ENCODE results near the gene CHMP4A. TPM values are rescaled to one million over a fixed set of nuclear protein-coding genes. Genes with fewer than 3 reads are reported as not detected.
A peak's percentile ranks its signal among the peaks of the same experiment; 100 is the strongest.

The CHMP4A gene
- polyA plus RNA-seq (48.0 to 86.6 TPM (median 54.5 TPM) in 3 replicates), polyA minus RNA-seq (1.0 to 22.0 TPM (median 8.9 TPM) in 3 replicates)
- polyA plus RNA-seq (2011; ENCODE audit: low read depth): 197 TPM
- polyA plus RNA-seq (2011; cell fraction: cytosol; rRNA removed): 73.7 and 75.3 TPM in 2 replicates
- 43.0 and 60.1 TPM in 2 replicates for polyA plus RNA-seq (2011; cell fraction: nucleus; rRNA removed)
- 60.4 and 62.3 TPM in 2 replicates for polyA plus RNA-seq (2012; ENCODE audit: low replicate concordance)
- polyA minus RNA-seq (2011; cell fraction: cytosol; rRNA and poly(A)+ RNA removed): 6.9 TPM
- 1.4 and 4.9 TPM in 2 replicates for polyA minus RNA-seq (2011; cell fraction: nucleus; rRNA and poly(A)+ RNA removed)

GRCh38 chr14:24212924-24213865, at the start of gene CHMP4A:
Gene CHMP4A, minus strand, starts transcription at chr14:24213488. Its CDS starts 49 bp downstream, at chr14:24213439.
- FAIRE-seq (peak; percentile 60), DNase-seq (ENCODE audit: low read depth, low spot score) (peak; percentile 90)
- Histone ChIP-seq H3K9ac (ENCODE audit: control insufficient read depth, extremely low read depth, insufficient read depth, low read length) (peak within 1 kb of the TSS; percentile 97), H3K9me3 (ENCODE audit: control insufficient read depth, low read depth, low read length) (no peaks in the 10 kb centered on the region), H4K20me1 (ENCODE audit: control insufficient read depth, extremely low read depth, insufficient read depth, low read length) (no peaks in the 10 kb centered on the region), H3K36me3 (ENCODE audit: control insufficient read depth in 2 of 2, extremely low read depth in 1 of 2, insufficient read depth in 2 of 2, low read length in 2 of 2) (peaks cover 9 to 22% of the 10 kb centered on the region in 2 experiments), H3K79me2 (ENCODE audit: control insufficient read depth, insufficient read depth, low read length) (peaks cover 8% of the 10 kb centered on the region), H3K9me1 (ENCODE audit: control insufficient read depth, extremely low read depth, insufficient read depth, low read length) (no peaks in the 10 kb centered on the region), H3K4me2 (ENCODE audit: control insufficient read depth, extremely low read depth, insufficient read depth, low read depth, low read length) (peak within 1 kb of the TSS; percentile 90), H3K4me3 (ENCODE audit: control insufficient read depth in 2 of 3, extremely low read depth in 1 of 3, insufficient read depth in 2 of 3, low read depth in 1 of 3, low read length in 3 of 3) (peak within 1 kb of the TSS; percentile 59 to 85 (median 82)), H3K4me1 (ENCODE audit: control insufficient read depth, extremely low read depth, insufficient read depth, low read length) (peaks cover 12% of the 10 kb centered on the region), H2AFZ (ENCODE audit: control insufficient read depth, low read length) (peak within 1 kb of the TSS; percentile 90), H3K27me3 (ENCODE audit: control insufficient read depth, extremely low read depth, insufficient read depth, low read length) (no peaks in the 10 kb centered on the region), H3K27ac (ENCODE audit: control insufficient read depth, insufficient read depth, low read length) (peak within 1 kb of the TSS; percentile 97)
- dilution Hi-C loops (cut with MboI; ENCODE audit: extremely low pct_ligation_motif_present, low sequenced_read_pairs): no loop called here
- TF ChIP-seq EZH2 (IDR thresholded peaks at IDR 0.05; ENCODE audit: low read length): no peak
- TF ChIP-seq CTCF (optimal IDR thresholded peaks at IDR 0.05 in 1 of 3, IDR thresholded peaks at IDR 0.05 in 1 of 3, conservative IDR thresholded peaks at IDR 0.05 in 1 of 3; ENCODE audit: extremely low read depth in 1 of 3, insufficient read depth in 2 of 3, low read length in 3 of 3): peak in 1 of 3 experiments; percentile 14

GRCh38 chr14:24261969-24262327, 48.7 kb upstream of the CHMP4A start:
- H3K9me3 ChIP-seq (ENCODE audit: control insufficient read depth, low read depth, low read length): no peaks in the 10 kb centered on the region
- no peaks in the 10 kb centered on the region for H4K20me1 ChIP-seq (ENCODE audit: control insufficient read depth, extremely low read depth, insufficient read depth, low read length)
- no peak overlapping the region for H2AFZ ChIP-seq (ENCODE audit: control insufficient read depth, low read length)
- DNase-seq (ENCODE audit: low read depth, low spot score): no peak
- no peaks in the 10 kb centered on the region for H3K79me2 ChIP-seq (ENCODE audit: control insufficient read depth, insufficient read depth, low read length)
- no peak overlapping the region for H3K4me2 ChIP-seq (ENCODE audit: control insufficient read depth, extremely low read depth, insufficient read depth, low read depth, low read length)
- no peak overlapping the region for H3K9ac ChIP-seq (ENCODE audit: control insufficient read depth, extremely low read depth, insufficient read depth, low read length)
- no peak for TF ChIP-seq EZH2 (IDR thresholded peaks at IDR 0.05; ENCODE audit: low read length)
- TF ChIP-seq CTCF (optimal IDR thresholded peaks at IDR 0.05 in 1 of 3, IDR thresholded peaks at IDR 0.05 in 1 of 3, conservative IDR thresholded peaks at IDR 0.05 in 1 of 3; ENCODE audit: extremely low read depth in 1 of 3, insufficient read depth in 2 of 3, low read length in 3 of 3): no peak
- peaks cover 10 to 12% of the 10 kb centered on the region in 2 experiments for H3K36me3 ChIP-seq (ENCODE audit: control insufficient read depth in 2 of 2, extremely low read depth in 1 of 2, insufficient read depth in 2 of 2, low read length in 2 of 2)
- no peak for FAIRE-seq
- no peak overlapping the region for H3K4me3 ChIP-seq (ENCODE audit: control insufficient read depth in 2 of 3, extremely low read depth in 1 of 3, insufficient read depth in 2 of 3, low read depth in 1 of 3, low read length in 3 of 3)
- no peak overlapping the region for H3K27ac ChIP-seq (ENCODE audit: control insufficient read depth, insufficient read depth, low read length)
- H3K4me1 ChIP-seq (ENCODE audit: control insufficient read depth, extremely low read depth, insufficient read depth, low read length): peaks cover 33% of the 10 kb centered on the region
- no peaks in the 10 kb centered on the region for H3K9me1 ChIP-seq (ENCODE audit: control insufficient read depth, extremely low read depth, insufficient read depth, low read length)
- dilution Hi-C loops (cut with MboI; ENCODE audit: extremely low pct_ligation_motif_present, low sequenced_read_pairs): no loop called here
- H3K27me3 ChIP-seq (ENCODE audit: control insufficient read depth, extremely low read depth, insufficient read depth, low read length): no peaks in the 10 kb centered on the region

All from keratinocyte (primary cell).